GM06990 (cell line): ENCODE results near the gene RALGAPA2.

Experiments used
- DNase-seq: peaks from one replicate; pipeline ENCODE4 v3.0.0-alpha.2; 2011; ENCODE audit not compliant: insufficient read length; ENCODE audit errors: extremely low read depth
- H3K27me3 ChIP-seq: replicated peaks from 2 replicates; pipeline ENCODE4 v1.6.0; 2011; ENCODE audit warnings: low read length; ENCODE audit not compliant: control insufficient read depth, insufficient read depth
- H3K36me3 ChIP-seq: 2 replicates; pipeline ENCODE4 v1.5.1; 2011; ENCODE audit warnings: low read length; ENCODE audit not compliant: control insufficient read depth, insufficient read depth
- H3K4me3 ChIP-seq: replicated peaks from 2 replicates; pipeline ENCODE4 v1.5.1; 2011; ENCODE audit warnings: low read depth, mild to moderate bottlenecking, control low read depth, low read length
- TF ChIP-seq, protein P1 (sequence below): IDR thresholded peaks from 2 replicates; pipeline ENCODE4 v1.5.1; 2011; ENCODE audit warnings: low read length, control low read depth, mild to moderate bottlenecking, inconsistent platforms; ENCODE audit not compliant: insufficient read depth, poor library complexity, severe bottlenecking

The RALGAPA2 gene

DNA sequence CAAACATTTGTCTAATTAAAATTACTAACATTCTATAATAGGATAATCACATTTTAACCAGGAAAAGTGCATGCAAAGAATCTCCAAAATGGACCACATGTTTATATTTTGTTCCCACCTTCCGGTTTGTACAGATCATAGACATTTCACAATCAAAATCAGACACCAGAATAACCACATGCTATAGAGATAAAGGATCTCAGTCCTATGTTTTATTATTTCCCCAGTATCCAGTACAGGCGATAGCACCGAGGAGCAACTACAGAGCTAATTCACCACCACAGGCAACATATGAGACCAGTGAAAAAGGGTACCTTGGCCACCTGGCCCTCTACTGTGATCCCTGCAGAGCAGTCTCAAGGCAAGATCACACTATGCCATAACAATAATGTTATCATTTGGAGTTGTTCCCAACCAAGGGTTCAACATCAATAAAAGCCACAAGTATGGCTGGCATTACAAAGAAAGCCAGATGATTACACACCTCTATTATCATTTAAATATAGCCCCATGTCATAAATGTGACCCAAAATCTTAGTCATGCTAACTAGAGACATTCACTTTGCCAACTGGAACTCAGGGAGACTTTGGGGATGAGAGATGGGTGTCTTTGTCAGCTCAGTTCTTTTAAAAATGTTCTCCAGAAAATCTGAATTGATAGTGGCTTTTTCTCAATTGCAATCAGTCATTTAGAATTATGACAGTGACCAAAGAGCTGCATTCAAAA lies 46.7 kb downstream of the RALGAPA2 start:
- H3K27me3 ChIP-seq: no peaks in the 10 kb centered on the region
- DNase-seq: no peak
- H3K36me3 ChIP-seq: no peaks in the 10 kb centered on the region
- TF ChIP-seq, protein P1, sequence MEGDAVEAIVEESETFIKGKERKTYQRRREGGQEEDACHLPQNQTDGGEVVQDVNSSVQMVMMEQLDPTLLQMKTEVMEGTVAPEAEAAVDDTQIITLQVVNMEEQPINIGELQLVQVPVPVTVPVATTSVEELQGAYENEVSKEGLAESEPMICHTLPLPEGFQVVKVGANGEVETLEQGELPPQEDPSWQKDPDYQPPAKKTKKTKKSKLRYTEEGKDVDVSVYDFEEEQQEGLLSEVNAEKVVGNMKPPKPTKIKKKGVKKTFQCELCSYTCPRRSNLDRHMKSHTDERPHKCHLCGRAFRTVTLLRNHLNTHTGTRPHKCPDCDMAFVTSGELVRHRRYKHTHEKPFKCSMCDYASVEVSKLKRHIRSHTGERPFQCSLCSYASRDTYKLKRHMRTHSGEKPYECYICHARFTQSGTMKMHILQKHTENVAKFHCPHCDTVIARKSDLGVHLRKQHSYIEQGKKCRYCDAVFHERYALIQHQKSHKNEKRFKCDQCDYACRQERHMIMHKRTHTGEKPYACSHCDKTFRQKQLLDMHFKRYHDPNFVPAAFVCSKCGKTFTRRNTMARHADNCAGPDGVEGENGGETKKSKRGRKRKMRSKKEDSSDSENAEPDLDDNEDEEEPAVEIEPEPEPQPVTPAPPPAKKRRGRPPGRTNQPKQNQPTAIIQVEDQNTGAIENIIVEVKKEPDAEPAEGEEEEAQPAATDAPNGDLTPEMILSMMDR: no peak
- no peak overlapping the region for H3K4me3 ChIP-seq

DNA sequence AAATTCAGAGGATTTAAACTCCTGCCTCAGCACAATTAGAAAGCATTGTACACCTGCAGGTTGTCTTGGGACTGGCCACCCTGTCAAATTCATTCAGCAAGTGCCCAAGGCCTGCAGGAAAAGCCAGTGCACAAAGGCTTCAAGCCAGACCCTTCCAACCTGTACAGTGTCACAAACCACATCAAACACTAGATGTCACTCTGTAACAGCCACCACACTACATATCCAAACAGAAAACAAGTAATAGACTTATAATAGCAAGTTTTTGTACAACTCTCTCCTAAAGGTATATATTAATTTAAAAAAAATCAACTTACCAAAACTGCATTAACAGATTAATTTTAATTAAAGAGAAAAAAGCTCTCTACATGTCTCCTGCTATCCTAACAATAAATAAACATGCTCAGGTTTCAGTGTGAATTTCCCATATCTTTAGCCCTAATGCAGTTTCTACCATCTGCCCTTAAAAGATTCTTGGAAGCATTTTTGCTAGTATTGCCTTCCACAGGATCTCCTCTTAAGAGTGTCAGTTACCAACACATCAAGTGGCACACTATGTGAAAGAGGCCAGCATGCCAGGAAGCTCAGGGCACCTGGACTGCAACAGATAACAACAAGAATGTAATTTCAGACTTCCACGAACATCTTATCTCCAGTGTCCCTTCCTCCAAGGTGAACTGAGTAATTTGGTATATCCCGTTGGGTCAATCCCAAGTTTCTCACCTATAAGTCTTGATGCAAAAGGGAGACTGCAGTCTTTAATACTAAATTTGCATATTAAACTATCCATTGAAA lies 47.5 kb downstream of the RALGAPA2 start:
- no peak for DNase-seq
- H3K27me3 ChIP-seq: no peaks in the 10 kb centered on the region
- no peak overlapping the region for H3K4me3 ChIP-seq
- TF ChIP-seq, protein P1: peak; percentile 61
- H3K36me3 ChIP-seq: no peaks in the 10 kb centered on the region

DNA sequence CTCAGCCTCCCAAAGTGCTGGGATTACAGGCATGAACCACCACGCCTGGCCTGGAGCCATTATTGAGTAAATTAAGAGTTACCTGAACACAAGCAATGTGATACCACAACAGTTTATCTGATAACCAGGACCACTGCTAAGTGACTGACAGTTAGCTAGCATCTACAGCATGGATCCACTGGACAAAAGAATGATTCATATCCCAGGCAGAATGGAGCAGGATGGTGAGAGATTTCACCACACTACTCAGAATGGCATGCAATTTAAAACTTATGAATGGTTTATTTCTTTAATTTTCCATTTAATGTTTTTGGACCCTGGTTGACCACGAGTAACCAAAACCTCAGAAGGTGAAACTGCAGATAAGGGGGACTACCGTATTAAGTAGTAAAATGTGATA lies 48.6 kb downstream of the RALGAPA2 start:
- DNase-seq: no peak
- Histone ChIP-seq H3K36me3 (no peaks in the 10 kb centered on the region), H3K4me3 (no peak overlapping the region), H3K27me3 (no peaks in the 10 kb centered on the region)
- TF ChIP-seq, protein P1: no peak

DNA sequence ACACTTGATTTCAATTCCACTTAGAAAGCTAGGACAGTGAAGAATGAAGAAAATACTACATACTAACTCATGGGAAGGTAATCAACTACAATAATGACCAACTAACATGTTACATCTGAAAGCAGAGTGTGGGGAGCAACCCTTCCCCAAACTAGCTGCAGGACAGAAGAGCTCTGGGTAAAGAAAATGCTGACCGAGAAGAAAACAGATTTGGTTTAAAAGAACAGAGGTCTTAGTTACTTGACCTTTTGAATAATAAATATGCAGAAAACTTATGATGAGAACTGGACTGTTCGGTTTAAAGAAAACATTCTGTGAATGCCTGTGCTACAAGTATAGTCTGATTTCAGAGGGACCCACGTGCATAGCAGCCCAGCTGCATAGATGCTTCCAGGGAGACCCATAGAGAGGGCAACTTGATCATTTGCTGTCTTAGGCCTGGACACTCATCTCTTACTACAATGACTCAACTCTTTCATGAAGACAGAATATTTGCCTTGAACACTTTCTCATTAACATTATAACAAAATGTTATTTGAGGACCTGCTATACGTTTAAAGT lies 53.5 kb downstream of the RALGAPA2 start:
- Histone ChIP-seq H3K36me3 (no peaks in the 10 kb centered on the region), H3K27me3 (no peaks in the 10 kb centered on the region), H3K4me3 (no peak overlapping the region)
- DNase-seq: no peak
- TF ChIP-seq, protein P1: no peak

DNA sequence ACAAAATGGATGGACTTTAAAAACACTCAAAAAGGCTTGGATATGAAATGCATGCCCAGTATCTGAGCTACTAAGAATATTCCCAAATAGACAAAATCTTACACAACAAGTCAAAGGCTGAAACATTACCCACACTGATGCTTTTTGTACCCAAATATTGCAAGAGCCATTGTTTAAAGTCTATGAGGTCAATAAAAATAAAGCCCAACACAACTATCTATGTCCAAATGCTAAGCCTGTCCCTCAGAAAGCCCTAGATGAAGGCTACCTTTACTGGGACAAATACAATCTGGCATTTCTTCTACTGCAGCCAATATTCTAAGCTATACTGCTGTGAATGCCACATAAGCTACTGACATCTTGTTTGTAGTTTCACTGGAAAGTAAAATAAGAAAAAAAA lies 54.3 kb downstream of the RALGAPA2 start:
- no peak overlapping the region for H3K4me3 ChIP-seq
- no peaks in the 10 kb centered on the region for H3K27me3 ChIP-seq
- DNase-seq: no peak

More for the DNA sequence above, 54.3 kb downstream of the RALGAPA2 start:
- TF ChIP-seq, protein P1: no peak
- H3K36me3 ChIP-seq: no peaks in the 10 kb centered on the region
